ENCODE measurements around the gene LTF. TPM values are rescaled to one million over a fixed set of nuclear protein-coding genes. Genes with fewer than 3 reads are reported as not detected.
A peak's percentile ranks its signal among the peaks of the same experiment; 100 is the strongest.

Gene LTF
- total and polyA plus RNA-seq, 9 of the 15 experiments (the other 6 are each of a cell fraction or from before 2014, with no cell fraction given), result 0.07 TPM; not detected in 8

GRCh38 chr3:46386205-46386604, 78.5 kb downstream of the LTF start (continued):
- TF ChIP-seq ARID1B (IDR thresholded peaks at IDR 0.05) (peak; percentile 58; the same call in 1 of the 2 replicates), CREM (IDR thresholded peaks at IDR 0.05; ENCODE audit: low read depth) (peak; percentile 57), ETV1 (tag; conservative IDR thresholded peaks at IDR 0.05; ENCODE audit: low read depth) (peak; percentile 68), ZSCAN32 (CRISPR knock-in tag; IDR thresholded peaks at IDR 0.05) (0 out of 2 replicates have a peak, but pooled peaks have one; percentile 30), SMARCA4 (IDR thresholded peaks at IDR 0.05) (peak; percentile 56; the same call in 1 of the 2 replicates), FOXK2 (conservative IDR thresholded peaks at IDR 0.05 in 1 of 2, IDR thresholded peaks at IDR 0.05 in 1 of 2; ENCODE audit: low read depth in 2 of 2) (peak; percentile 50 to 64; a peak in 1 of 4 replicates), FOSL1 (tag; conservative IDR thresholded peaks at IDR 0.05) (peak; percentile 93), MAZ (CRISPR knock-in tag; conservative IDR thresholded peaks at IDR 0.05 in 1 of 2, IDR thresholded peaks at IDR 0.05 in 1 of 2) (peak in 1 of 2 experiments; percentile 46; a peak in 1 of 4 replicates), L3MBTL2 (IDR thresholded peaks at IDR 0.05) (peak; percentile 44; the same call in 1 of the 2 replicates), HMBOX1 (IDR thresholded peaks at IDR 0.05) (peak; percentile 52; the same call in 1 of the 2 replicates), GATA2 (CRISPR knock-in tag; IDR thresholded peaks at IDR 0.05) (peak; percentile 94), ZNF584 (CRISPR knock-in tag; IDR thresholded peaks at IDR 0.05; ENCODE audit: low read depth) (no peak)

Other genes starting within 250 kb of the LTF start
Only the 7 nearest of the 9 such genes appear.
- not detected in 2 replicates for gene CCR3, start 222.4 kb downstream of the LTF start, total RNA-seq (2014; rRNA removed)
- not detected in 2 replicates for gene CCR3, start 222.4 kb downstream of the LTF start, total RNA-seq (2014; rRNA removed; fragmentation: Illumina TruSeq; extraction: Trizol)
- not detected in 2 replicates for gene CCR3, start 222.4 kb downstream of the LTF start, total RNA-seq (2015; rRNA removed; fragmentation: Illumina TruSeq; extraction: Trizol)
- not detected in 2 replicates for gene CCR3, start 222.4 kb downstream of the LTF start, total RNA-seq (2021)
- gene CCR3, start 222.4 kb downstream of the LTF start, polyA plus RNA-seq (2011; rRNA removed), result not detected in 2 replicates
- gene CCR3, start 222.4 kb downstream of the LTF start, polyA plus RNA-seq (2014; fragmentation: Illumina TruSeq; extraction: Trizol), result not detected in 2 replicates
- not detected for gene CCR3, start 222.4 kb downstream of the LTF start, polyA plus RNA-seq (2014; fragmentation: Nextera tagmentation; extraction: Ambion mirVana)
- gene CCR3, start 222.4 kb downstream of the LTF start, polyA plus RNA-seq (2014; rRNA removed), result not detected in 2 replicates
- not detected in 2 replicates for gene CCR2, start 110.8 kb downstream of the LTF start, total RNA-seq (2014; rRNA removed)
- gene CCR2, start 110.8 kb downstream of the LTF start, total RNA-seq (2014; rRNA removed; fragmentation: Illumina TruSeq; extraction: Trizol), result not detected in 2 replicates
- not detected in 2 replicates for gene CCR2, start 110.8 kb downstream of the LTF start, total RNA-seq (2015; rRNA removed; fragmentation: Illumina TruSeq; extraction: Trizol)
- gene CCR2, start 110.8 kb downstream of the LTF start, total RNA-seq (2021), result not detected in 2 replicates
- gene CCR2, start 110.8 kb downstream of the LTF start, polyA plus RNA-seq (2011; rRNA removed), result not detected in 2 replicates
- not detected in 2 replicates for gene CCR2, start 110.8 kb downstream of the LTF start, polyA plus RNA-seq (2014; fragmentation: Illumina TruSeq; extraction: Trizol)
- gene CCR2, start 110.8 kb downstream of the LTF start, polyA plus RNA-seq (2014; fragmentation: Nextera tagmentation; extraction: Ambion mirVana), result not detected
- gene CCR2, start 110.8 kb downstream of the LTF start, polyA plus RNA-seq (2014; rRNA removed), result not detected in 2 replicates
- not detected in 2 replicates for gene CCR5, start 94.0 kb downstream of the LTF start, total RNA-seq (2014; rRNA removed)
- not detected in 2 replicates for gene CCR5, start 94.0 kb downstream of the LTF start, total RNA-seq (2014; rRNA removed; fragmentation: Illumina TruSeq; extraction: Trizol)
- not detected in 2 replicates for gene CCR5, start 94.0 kb downstream of the LTF start, total RNA-seq (2015; rRNA removed; fragmentation: Illumina TruSeq; extraction: Trizol)
- not detected in 2 replicates for gene CCR5, start 94.0 kb downstream of the LTF start, total RNA-seq (2021)
- not detected in 2 replicates for gene CCR5, start 94.0 kb downstream of the LTF start, polyA plus RNA-seq (2011; rRNA removed)
- gene CCR5, start 94.0 kb downstream of the LTF start, polyA plus RNA-seq (2014; fragmentation: Illumina TruSeq; extraction: Trizol), result not detected in 2 replicates
- not detected for gene CCR5, start 94.0 kb downstream of the LTF start, polyA plus RNA-seq (2014; fragmentation: Nextera tagmentation; extraction: Ambion mirVana)
- gene CCR5, start 94.0 kb downstream of the LTF start, polyA plus RNA-seq (2014; rRNA removed), result not detected in 2 replicates
- gene CCRL2, start 57.6 kb downstream of the LTF start, total RNA-seq (2014; rRNA removed), result 3.6 and 4.1 TPM in 2 replicates
- 3.4 and 4.5 TPM in 2 replicates for gene CCRL2, start 57.6 kb downstream of the LTF start, total RNA-seq (2014; rRNA removed; fragmentation: Illumina TruSeq; extraction: Trizol)
- gene CCRL2, start 57.6 kb downstream of the LTF start, total RNA-seq (2015; rRNA removed; fragmentation: Illumina TruSeq; extraction: Trizol), result 3.1 and 4.0 TPM in 2 replicates
- gene CCRL2, start 57.6 kb downstream of the LTF start, total RNA-seq (2021), result 3.3 and 3.5 TPM in 2 replicates
- 4.2 and 5.4 TPM in 2 replicates for gene CCRL2, start 57.6 kb downstream of the LTF start, polyA plus RNA-seq (2011; rRNA removed)
- 3.2 and 3.4 TPM in 2 replicates for gene CCRL2, start 57.6 kb downstream of the LTF start, polyA plus RNA-seq (2014; fragmentation: Illumina TruSeq; extraction: Trizol)
- 1 to 10 TPM; 4.3 to 5.7 TPM for gene CCRL2, start 57.6 kb downstream of the LTF start, polyA plus RNA-seq (2014; fragmentation: Nextera tagmentation; extraction: Ambion mirVana)
- 2.2 and 3.5 TPM in 2 replicates for gene CCRL2, start 57.6 kb downstream of the LTF start, polyA plus RNA-seq (2014; rRNA removed)
- not detected in 2 replicates for gene RTP3, start 33.1 kb upstream of the LTF start, total RNA-seq (2014; rRNA removed)
- not detected in 2 replicates for gene RTP3, start 33.1 kb upstream of the LTF start, total RNA-seq (2014; rRNA removed; fragmentation: Illumina TruSeq; extraction: Trizol)
- not detected in 2 replicates for gene RTP3, start 33.1 kb upstream of the LTF start, total RNA-seq (2015; rRNA removed; fragmentation: Illumina TruSeq; extraction: Trizol)
- not detected in 2 replicates for gene RTP3, start 33.1 kb upstream of the LTF start, total RNA-seq (2021)
- gene RTP3, start 33.1 kb upstream of the LTF start, polyA plus RNA-seq (2011; rRNA removed), result not detected in 2 replicates
- gene RTP3, start 33.1 kb upstream of the LTF start, polyA plus RNA-seq (2014; fragmentation: Illumina TruSeq; extraction: Trizol), result not detected in 2 replicates
- not detected for gene RTP3, start 33.1 kb upstream of the LTF start, polyA plus RNA-seq (2014; fragmentation: Nextera tagmentation; extraction: Ambion mirVana)
- gene RTP3, start 33.1 kb upstream of the LTF start, polyA plus RNA-seq (2014; rRNA removed), result not detected in 2 replicates
- not detected in 2 replicates for gene LRRC2, start 101.4 kb upstream of the LTF start, total RNA-seq (2014; rRNA removed)
- gene LRRC2, start 101.4 kb upstream of the LTF start, total RNA-seq (2014; rRNA removed; fragmentation: Illumina TruSeq; extraction: Trizol), result not detected in 2 replicates
- gene LRRC2, start 101.4 kb upstream of the LTF start, total RNA-seq (2015; rRNA removed; fragmentation: Illumina TruSeq; extraction: Trizol), result 0.04 TPM in 1 of 2 replicates, not detected in the other
- gene LRRC2, start 101.4 kb upstream of the LTF start, total RNA-seq (2021), result not detected in 2 replicates
- gene LRRC2, start 101.4 kb upstream of the LTF start, polyA plus RNA-seq (2011; rRNA removed), result 0.04 and 0.07 TPM in 2 replicates
- 0.01 TPM in 1 of 2 replicates, not detected in the other for gene LRRC2, start 101.4 kb upstream of the LTF start, polyA plus RNA-seq (2014; fragmentation: Illumina TruSeq; extraction: Trizol)
- under 1 TPM in 1 of 2 experiments, not detected in 1; 0.04 TPM for gene LRRC2, start 101.4 kb upstream of the LTF start, polyA plus RNA-seq (2014; fragmentation: Nextera tagmentation; extraction: Ambion mirVana)
- 0.01 TPM in 1 of 2 replicates, not detected in the other for gene LRRC2, start 101.4 kb upstream of the LTF start, polyA plus RNA-seq (2014; rRNA removed)
- not detected in 2 replicates for gene FAM240A, start 147.6 kb upstream of the LTF start, total RNA-seq (2014; rRNA removed)
- not detected in 2 replicates for gene FAM240A, start 147.6 kb upstream of the LTF start, total RNA-seq (2014; rRNA removed; fragmentation: Illumina TruSeq; extraction: Trizol)
- gene FAM240A, start 147.6 kb upstream of the LTF start, total RNA-seq (2015; rRNA removed; fragmentation: Illumina TruSeq; extraction: Trizol), result not detected in 2 replicates
- not detected in 2 replicates for gene FAM240A, start 147.6 kb upstream of the LTF start, total RNA-seq (2021)
- gene FAM240A, start 147.6 kb upstream of the LTF start, polyA plus RNA-seq (2011; rRNA removed), result not detected in 2 replicates
- gene FAM240A, start 147.6 kb upstream of the LTF start, polyA plus RNA-seq (2014; fragmentation: Illumina TruSeq; extraction: Trizol), result not detected in 2 replicates
- gene FAM240A, start 147.6 kb upstream of the LTF start, polyA plus RNA-seq (2014; fragmentation: Nextera tagmentation; extraction: Ambion mirVana), result not detected
- gene FAM240A, start 147.6 kb upstream of the LTF start, polyA plus RNA-seq (2014; rRNA removed), result not detected in 2 replicates

All from K562 (cell line).